Hepatocyte (in vitro differentiated cells): ENCODE data around the gene WNT7A.

ENCODE experiments used
- CTCF ChIP-seq: fragments of 200-600 bp; sonication (generic); IDR thresholded peaks from 2 replicates; pipeline ENCODE4 v1.5.1; 2016; ENCODE audit warnings: antibody characterized with exemption, mild to moderate bottlenecking; ENCODE audit not compliant: poor library complexity
- EZH2 ChIP-seq: fragments of 200-600 bp; sonication (generic); IDR thresholded peaks from 2 replicates; pipeline ENCODE4 v1.6.1; 2016; ENCODE audit warnings: antibody characterized with exemption, mild to moderate bottlenecking, borderline replicate concordance
- EZH2phosphoT487 ChIP-seq: fragments of 200-600 bp; sonication (generic); IDR thresholded peaks from one replicate; pipeline ENCODE4 v1.6.1; 2018; ENCODE audit warnings: antibody characterized with exemption, mild to moderate bottlenecking, low read depth, moderate library complexity; ENCODE audit not compliant: unreplicated experiment, severe bottlenecking

- TF ChIP-seq CTCF (no peak), EZH2 (no peak), EZH2phosphoT487 (no peak)
Observed at GRCh38 chr3:13846238-13846637, 33.6 kb downstream of the WNT7A start.
